ENCODE measurements around the gene TP53BP1.

GRCh38 chr15:43423793-43424192 is 69.2 kb downstream of the TP53BP1 start:
- TF ChIP-seq CTCF (IDR thresholded peaks at IDR 0.05) (no peak), POLR2A (IDR thresholded peaks at IDR 0.05) (no peak)

Measured in heart left ventricle (tissue), 13 donors.